Subcutaneous adipose tissue (tissue), 4 donors: ENCODE measurements around the gene ADAMTSL3. TPM values are rescaled to one million over a fixed set of nuclear protein-coding genes. Genes with fewer than 3 reads are reported as not detected.

Experiments
- total RNA-seq, 4 donors: library from RNA; depleted of rRNA; stranded (reverse); fragments of >200 nt; gene quantifications; one replicate each; pipeline ENCODE4 v1.1.0, GENCODE V29; 2016
- TF ChIP-seq, protein P1 (sequence below): fragments of 450-650 bp; IDR thresholded peaks from one replicate; pipeline ENCODE4 v1.5.1; 2016; ENCODE audit warnings: low read depth, mild to moderate bottlenecking, control low read depth, antibody characterized with exemption, moderate library complexity

Gene ADAMTSL3
- total RNA-seq, 4 donors from 2014 or later, result 1.5 to 4.0 (median 2.3) TPM

DNA sequence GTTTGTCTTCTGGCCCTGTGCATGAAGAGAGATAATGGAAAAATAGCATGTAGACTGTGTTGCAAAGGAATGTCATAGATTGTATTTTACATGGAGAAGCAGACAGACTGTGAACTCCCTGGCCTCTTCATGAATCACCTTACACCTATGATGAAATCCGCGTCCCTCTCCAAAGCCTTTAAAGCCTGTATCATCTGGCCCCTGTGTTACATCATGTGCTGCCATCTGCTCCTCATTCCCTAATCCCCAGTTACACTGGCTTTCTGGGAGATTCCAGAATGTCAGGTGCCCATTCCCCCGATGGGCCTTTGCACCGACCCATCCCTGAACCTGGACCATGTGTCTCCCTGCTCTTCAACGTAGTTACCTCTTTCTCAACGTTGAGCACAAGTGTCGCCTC is 190.8 kb downstream of the ADAMTSL3 start:
- TF ChIP-seq, protein P1, sequence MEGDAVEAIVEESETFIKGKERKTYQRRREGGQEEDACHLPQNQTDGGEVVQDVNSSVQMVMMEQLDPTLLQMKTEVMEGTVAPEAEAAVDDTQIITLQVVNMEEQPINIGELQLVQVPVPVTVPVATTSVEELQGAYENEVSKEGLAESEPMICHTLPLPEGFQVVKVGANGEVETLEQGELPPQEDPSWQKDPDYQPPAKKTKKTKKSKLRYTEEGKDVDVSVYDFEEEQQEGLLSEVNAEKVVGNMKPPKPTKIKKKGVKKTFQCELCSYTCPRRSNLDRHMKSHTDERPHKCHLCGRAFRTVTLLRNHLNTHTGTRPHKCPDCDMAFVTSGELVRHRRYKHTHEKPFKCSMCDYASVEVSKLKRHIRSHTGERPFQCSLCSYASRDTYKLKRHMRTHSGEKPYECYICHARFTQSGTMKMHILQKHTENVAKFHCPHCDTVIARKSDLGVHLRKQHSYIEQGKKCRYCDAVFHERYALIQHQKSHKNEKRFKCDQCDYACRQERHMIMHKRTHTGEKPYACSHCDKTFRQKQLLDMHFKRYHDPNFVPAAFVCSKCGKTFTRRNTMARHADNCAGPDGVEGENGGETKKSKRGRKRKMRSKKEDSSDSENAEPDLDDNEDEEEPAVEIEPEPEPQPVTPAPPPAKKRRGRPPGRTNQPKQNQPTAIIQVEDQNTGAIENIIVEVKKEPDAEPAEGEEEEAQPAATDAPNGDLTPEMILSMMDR, result no peak

GRCh38 chr15:83845230-83845629 is 191.3 kb downstream of the ADAMTSL3 start:
- TF ChIP-seq, protein P1, result no peak

GRCh38 chr15:83846847-83847246 is 192.9 kb downstream of the ADAMTSL3 start:
- TF ChIP-seq, protein P1, result no peak

GRCh38 chr15:83848315-83849050 is 194.6 kb downstream of the ADAMTSL3 start:
- TF ChIP-seq, protein P1, result no peak

DNA sequence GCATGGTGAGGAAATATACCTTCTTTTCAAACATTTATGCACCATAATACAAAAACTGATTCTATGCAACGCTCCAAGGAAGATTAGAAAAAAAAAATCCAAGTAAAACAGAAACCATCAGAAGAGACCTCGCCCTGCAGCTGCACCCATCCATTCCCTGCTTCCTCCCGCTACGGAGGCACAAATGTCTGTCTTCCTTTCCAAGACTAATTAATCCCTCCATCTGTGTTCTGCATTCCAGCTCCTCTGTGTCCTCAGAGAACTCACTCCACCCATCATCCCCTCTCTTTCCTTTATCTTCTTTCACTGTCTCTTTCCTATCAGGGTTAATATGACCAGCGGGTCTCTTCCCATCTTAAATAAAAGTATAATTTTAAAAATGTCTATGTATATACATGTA is 196.1 kb downstream of the ADAMTSL3 start:
- TF ChIP-seq, protein P1, result no peak

- TF ChIP-seq, protein P1, result no peak
These were observed 196.8 kb downstream of the ADAMTSL3 start for GRCh38 chr15:83850501-83851245.

GRCh38 chr15:83853232-83853631 is 199.3 kb downstream of the ADAMTSL3 start:
- TF ChIP-seq, protein P1, result no peak
